K562 (cell line): ENCODE results near the gene RAB4B. TPM values are rescaled to one million over a fixed set of nuclear protein-coding genes. Genes with fewer than 3 reads are reported as not detected.

Experiments
- ARHGAP35 ChIP-seq: fragments of 450-650 bp; IDR thresholded peaks from 2 replicates; pipeline ENCODE4 v1.6.1; 2018; ENCODE audit not compliant: partially characterized antibody
- CHD2 ChIP-seq: IDR thresholded peaks from 2 replicates; pipeline ENCODE4 v1.6.1; 2011; ENCODE audit warnings: low read depth, low read length
- EZH2 ChIP-seq: IDR thresholded peaks from 2 replicates; pipeline ENCODE4 v1.6.1; 2012; ENCODE audit warnings: low read depth, mild to moderate bottlenecking, inconsistent platforms, low read length, borderline replicate concordance
- FIP1L1 ChIP-seq: fragments of 200-400 bp; formaldehyde crosslinking; IDR thresholded peaks from 2 replicates; pipeline ENCODE4 v1.6.1; 2018; ENCODE audit warnings: mild to moderate bottlenecking, low read depth, low read length; ENCODE audit not compliant: poor library complexity, severe bottlenecking
- FOXK2 ChIP-seq, 2 experiments: fragments of 450-650 bp; IDR thresholded peaks in 1 of 2; conservative IDR thresholded peaks in 1 of 2; 2 replicates each; pipeline ENCODE4 v1.6.1; 2016; ENCODE audit warnings: low read depth in 2 of 2, mild to moderate bottlenecking in 1 of 2
- GMEB1 ChIP-seq: fragments of 250-450 bp; sonication (Bioruptor Pico); IDR thresholded peaks from 2 replicates; pipeline ENCODE4 v1.4.0; 2020; ENCODE audit warnings: mild to moderate bottlenecking
- HEY1 ChIP-seq: fragments of 250-450 bp; sonication (Bioruptor Pico); IDR thresholded peaks from 2 replicates; pipeline ENCODE4 v1.5.0; 2020; ENCODE audit warnings: mild to moderate bottlenecking, moderate library complexity, borderline replicate concordance
- HNRNPL ChIP-seq: fragments of 200-400 bp; formaldehyde crosslinking; IDR thresholded peaks from 2 replicates; pipeline ENCODE4 v1.6.1; 2017; ENCODE audit warnings: low read depth, mild to moderate bottlenecking, low read length
- KHSRP ChIP-seq: fragments of 450-650 bp; IDR thresholded peaks from 2 replicates; pipeline ENCODE4 v1.6.1; 2017
- LARP7 ChIP-seq: fragments of 450-650 bp; IDR thresholded peaks from 2 replicates; pipeline ENCODE4 v1.6.1; 2016
- MTA3 ChIP-seq: fragments of 450-650 bp; formaldehyde crosslinking; IDR thresholded peaks from 2 replicates; pipeline ENCODE4 v1.6.1; 2017; ENCODE audit warnings: mild to moderate bottlenecking, borderline replicate concordance
- PBX2 ChIP-seq, 2 experiments: IDR thresholded peaks in 1 of 2; conservative IDR thresholded peaks in 1 of 2; 2 replicates each; pipeline ENCODE4 v1.6.1; 2016; ENCODE audit warnings: low read depth in 2 of 2, mild to moderate bottlenecking in 1 of 2, missing compliant biosample characterization in 1 of 2, missing genetic modification characterization in 1 of 2, moderate library complexity in 1 of 2
- POLR2A ChIP-seq: fragments of 450-650 bp; conservative IDR thresholded peaks from 2 replicates; pipeline ENCODE4 v1.6.1; 2016
- POLR2AphosphoS5 ChIP-seq: IDR thresholded peaks from 2 replicates; pipeline ENCODE4 v1.6.1; 2011; ENCODE audit warnings: mild to moderate bottlenecking, low read depth, low read length, moderate library complexity; ENCODE audit not compliant: control insufficient read depth, insufficient read depth
- POLR2G ChIP-seq: fragments of 200-400 bp; formaldehyde crosslinking; IDR thresholded peaks from 2 replicates; pipeline ENCODE4 v1.6.1; 2017; ENCODE audit warnings: low read depth, mild to moderate bottlenecking, antibody characterized with exemption, low read length, moderate library complexity
- SREBF2 ChIP-seq: sonication (generic); formaldehyde crosslinking; IDR thresholded peaks from 2 replicates; pipeline ENCODE4 v1.4.0; 2020; ENCODE audit warnings: mild to moderate bottlenecking, missing genetic modification reagents
- TCF7L2 ChIP-seq: fragments of 150-350 bp; IDR thresholded peaks from 2 replicates; pipeline ENCODE4 v1.6.1; 2016; ENCODE audit warnings: low read depth, mild to moderate bottlenecking, low read length, moderate library complexity
- USF1 ChIP-seq: sonication (generic); formaldehyde crosslinking; IDR thresholded peaks from 2 replicates; pipeline ENCODE4 v1.9.0; 2022; ENCODE audit warnings: mild to moderate bottlenecking, missing genetic modification reagents
- ZBTB26 ChIP-seq: fragments of 450-650 bp; formaldehyde crosslinking; IDR thresholded peaks from 2 replicates; pipeline ENCODE4 v1.4.0; 2022; ENCODE audit warnings: missing genetic modification characterization
- ZNF639 ChIP-seq, 2 experiments: fragments of 200-800 bp in 1 of 2; sonication (Bioruptor generic) in 1 of 2; sonication (generic) in 1 of 2; formaldehyde crosslinking in 1 of 2; IDR thresholded peaks in 1 of 2; conservative IDR thresholded peaks in 1 of 2; 2 replicates each; pipeline versions ENCODE4 v1.5.0 to v1.6.1; 2016 to 2020; ENCODE audit warnings: missing compliant biosample characterization in 1 of 2, missing genetic modification characterization in 1 of 2, missing genetic modification reagents in 1 of 2
- polyA plus RNA-seq, 8 experiments: library from polyadenylated mRNA; depleted of rRNA in 4 of 8; stranded (reverse) in 5 of 8; unstranded in 3 of 8; fragments of >200 nt; fragmentation: Nextera tagmentation in 2 of 8; fragmentation: Illumina TruSeq in 1 of 8; extraction: Ambion mirVana in 2 of 8; extraction: Trizol in 1 of 8; gene quantifications; 2 replicates each; pipeline versions ENCODE4 v1.2.1 to v1.2.3, GENCODE V29; 2011 to 2014; ENCODE audit warnings: inconsistent platforms in 1 of 8, missing spikeins in 1 of 8
- total RNA-seq, 7 experiments: library from RNA; depleted of rRNA in 6 of 7; stranded (reverse); fragments of >200 nt in 6 of 7; fragmentation: Illumina TruSeq in 2 of 7; extraction: Trizol in 2 of 7; gene quantifications; 2 replicates each; pipeline versions ENCODE4 v1.2.1 to v1.2.3, GENCODE V29; 2011 to 2021; ENCODE audit warnings: low replicate concordance in 1 of 7

The RAB4B gene
- total and polyA plus RNA-seq, 9 of the 15 experiments (the other 6 are each of a cell fraction or from before 2014, with no cell fraction given): 0.28 to 20.4 (median 9.0) TPM

GRCh38 chr19:40809358-40810086, 31.5 kb downstream of the RAB4B start (continued):
- no peak for TF ChIP-seq POLR2AphosphoS5
- no peak for TF ChIP-seq ZBTB26
- no peak for TF ChIP-seq FOXK2 (conservative IDR thresholded peaks at IDR 0.05 in 1 of 2, IDR thresholded peaks at IDR 0.05 in 1 of 2; ENCODE audit: low read depth in 2 of 2)
- no peak for TF ChIP-seq ZNF639 (CRISPR knock-in tag; conservative IDR thresholded peaks at IDR 0.05 in 1 of 2, IDR thresholded peaks at IDR 0.05 in 1 of 2)
- TF ChIP-seq POLR2A: peak; percentile 14; the same call in 1 of the 2 replicates
- no peak for TF ChIP-seq LARP7
- no peak for TF ChIP-seq CHD2
- no peak for TF ChIP-seq EZH2
- TF ChIP-seq PBX2 (CRISPR knock-in tag; IDR thresholded peaks at IDR 0.05; ENCODE audit: low read depth): no peak
- no peak for TF ChIP-seq PBX2 (tag; conservative IDR thresholded peaks at IDR 0.05; ENCODE audit: low read depth)
- TF ChIP-seq POLR2G: peak; percentile 83
- TF ChIP-seq GMEB1: no peak
- TF ChIP-seq MTA3: no peak
- TF ChIP-seq FIP1L1: no peak
- TF ChIP-seq HNRNPL: no peak
- no peak for TF ChIP-seq SREBF2 (CRISPR knock-in tag)
- no peak for TF ChIP-seq HEY1 (CRISPR knock-in tag)
- TF ChIP-seq TCF7L2: no peak
- no peak for TF ChIP-seq KHSRP
- no peak for TF ChIP-seq ARHGAP35
- no peak for TF ChIP-seq USF1 (CRISPR knock-in tag)
